HEK293 (cell line): ENCODE data around the gene MTHFD1.

Experiments used
- CTCF ChIA-PET: fragments of 350-600 bp; formaldehyde crosslinking; extraction: SDS; loops from one replicate; lab custom pipeline; 2021; ENCODE audit warnings: antibody characterized with exemption; lab: Yijun Ruan, JAX
- POLR2A ChIA-PET: fragments of 300-600 bp; formaldehyde crosslinking; extraction: SDS; loops from one replicate; lab custom pipeline; 2020; ENCODE audit warnings: antibody characterized with exemption, inconsistent platforms; lab: Yijun Ruan, JAX
- H3K27ac ChIP-seq: fragments of 200-500 bp; sonication (Bioruptor generic); 2 replicates; pipeline ENCODE4 v1.5.1; 2014; ENCODE audit warnings: low read depth, low read length, control low read depth, inconsistent platforms; ENCODE audit errors: extremely low read depth
- H3K36me3 ChIP-seq, 2 experiments: fragments of 200-500 bp in 1 of 2; sonication (Bioruptor generic) in 1 of 2; 1 replicate in 1 of 2; 2 replicates in 1 of 2; pipeline ENCODE4 v1.5.1; 2014 to 2017; ENCODE audit warnings: inconsistent platforms in 2 of 2, low read length in 2 of 2; ENCODE audit not compliant: control insufficient read depth in 2 of 2, insufficient read depth in 1 of 2
- H3K4me1 ChIP-seq: fragments of 200-500 bp; sonication (Bioruptor generic); 2 replicates; pipeline ENCODE4 v1.5.1; 2014; ENCODE audit warnings: mild to moderate bottlenecking, low read length, inconsistent platforms; ENCODE audit not compliant: control insufficient read depth, insufficient read depth
- H3K4me3 ChIP-seq: 2 replicates; pipeline ENCODE4 v1.5.1; 2011; ENCODE audit warnings: low read depth, mild to moderate bottlenecking, control low read depth, low read length, moderate library complexity
- H3K9me3 ChIP-seq: fragments of 200-500 bp; sonication (Bioruptor generic); 2 replicates; pipeline ENCODE4 v1.5.1; 2014; ENCODE audit warnings: low read depth, low read length, inconsistent platforms; ENCODE audit not compliant: control insufficient read depth, insufficient read depth
- BCL11A ChIP-seq: fragments of 450-650 bp; formaldehyde crosslinking; IDR thresholded peaks from 2 replicates; pipeline ENCODE4 v1.5.1; 2016; ENCODE audit warnings: low read depth, missing biosample characterization, missing genetic modification characterization
- BCL11B ChIP-seq: fragments of 450-650 bp; formaldehyde crosslinking; IDR thresholded peaks from 2 replicates; pipeline ENCODE4 v1.5.1; 2016; ENCODE audit warnings: low read depth, missing biosample characterization, missing genetic modification characterization
- FEZF1 ChIP-seq: fragments of 450-650 bp; formaldehyde crosslinking; IDR thresholded peaks from 2 replicates; pipeline ENCODE4 v1.5.1; 2016; ENCODE audit warnings: missing biosample characterization, missing genetic modification characterization
- HOXC10 ChIP-seq: sonication (generic); formaldehyde crosslinking; IDR thresholded peaks from 2 replicates; pipeline ENCODE4 v1.8.1; 2023; ENCODE audit warnings: mild to moderate bottlenecking, missing genetic modification reagents
- REPIN1 ChIP-seq: fragments of 450-650 bp; formaldehyde crosslinking; IDR thresholded peaks from 2 replicates; pipeline ENCODE4 v1.5.1; 2017; ENCODE audit warnings: missing biosample characterization, missing genetic modification characterization, low read depth
- YY2 ChIP-seq: fragments of 450-650 bp; formaldehyde crosslinking; IDR thresholded peaks from 2 replicates; pipeline ENCODE4 v1.5.1; 2016; ENCODE audit warnings: missing biosample characterization, missing genetic modification characterization
- ZBTB1 ChIP-seq: fragments of 450-650 bp; formaldehyde crosslinking; IDR thresholded peaks from 2 replicates; pipeline ENCODE4 v1.5.1; 2016; ENCODE audit warnings: missing biosample characterization, missing genetic modification characterization
- ZBTB26 ChIP-seq: fragments of 450-650 bp; formaldehyde crosslinking; optimal IDR thresholded peaks from 2 replicates; pipeline ENCODE3; 2016; ENCODE audit warnings: missing biosample characterization, mild to moderate bottlenecking, missing genetic modification characterization
- ZBTB48 ChIP-seq: fragments of 450-650 bp; formaldehyde crosslinking; IDR thresholded peaks from 2 replicates; pipeline ENCODE4 v1.5.1; 2016; ENCODE audit warnings: missing biosample characterization, missing genetic modification characterization
- ZNF155 ChIP-seq: fragments of 450-650 bp; formaldehyde crosslinking; IDR thresholded peaks from 2 replicates; pipeline ENCODE4 v1.5.1; 2016; ENCODE audit warnings: missing biosample characterization, missing genetic modification characterization
- ZNF184 ChIP-seq: fragments of 450-650 bp; IDR thresholded peaks from 2 replicates; pipeline ENCODE4 v1.5.1; 2018; ENCODE audit warnings: missing biosample characterization, mild to moderate bottlenecking, missing genetic modification characterization
- ZNF202 ChIP-seq: fragments of 450-650 bp; formaldehyde crosslinking; IDR thresholded peaks from 2 replicates; pipeline ENCODE4 v1.5.1; 2016; ENCODE audit warnings: missing biosample characterization, missing genetic modification characterization, borderline replicate concordance
- ZNF350 ChIP-seq: fragments of 450-650 bp; formaldehyde crosslinking; IDR thresholded peaks from 2 replicates; pipeline ENCODE4 v1.5.0; 2017; ENCODE audit warnings: missing biosample characterization, mild to moderate bottlenecking, missing genetic modification characterization
- ZNF404 ChIP-seq: fragments of 450-650 bp; formaldehyde crosslinking; IDR thresholded peaks from 2 replicates; pipeline ENCODE4 v1.5.1; 2017; ENCODE audit warnings: missing biosample characterization, missing genetic modification characterization
- ZNF600 ChIP-seq: fragments of 450-650 bp; formaldehyde crosslinking; IDR thresholded peaks from 2 replicates; pipeline ENCODE4 v1.5.1; 2016; ENCODE audit warnings: missing biosample characterization, missing genetic modification characterization
- ZNF610 ChIP-seq: fragments of 450-650 bp; formaldehyde crosslinking; IDR thresholded peaks from 2 replicates; pipeline ENCODE4 v1.5.1; 2016; ENCODE audit warnings: missing biosample characterization, missing genetic modification characterization, borderline replicate concordance
- ZNF658 ChIP-seq: fragments of 450-650 bp; formaldehyde crosslinking; IDR thresholded peaks from 2 replicates; pipeline ENCODE4; 2016; ENCODE audit warnings: missing biosample characterization, missing genetic modification characterization
- ZNF704 ChIP-seq: fragments of 450-650 bp; formaldehyde crosslinking; IDR thresholded peaks from 2 replicates; pipeline ENCODE4 v1.5.1; 2016; ENCODE audit warnings: missing biosample characterization, missing genetic modification characterization
- ZSCAN16 ChIP-seq: fragments of 450-650 bp; formaldehyde crosslinking; IDR thresholded peaks from 2 replicates; pipeline ENCODE4 v1.5.1; 2016; ENCODE audit warnings: missing biosample characterization, missing genetic modification characterization
- TF ChIP-seq, protein P1 (sequence below): fragments of 450-650 bp; formaldehyde crosslinking; conservative IDR thresholded peaks from 2 replicates; pipeline ENCODE4 v1.5.1; 2016; ENCODE audit warnings: low read depth, missing biosample characterization, missing genetic modification characterization
- TF ChIP-seq, protein P2 (sequence below): fragments of 450-650 bp; formaldehyde crosslinking; IDR thresholded peaks from 2 replicates; pipeline ENCODE4 v1.5.1; 2017; ENCODE audit warnings: missing biosample characterization, missing genetic modification characterization

The MTHFD1 gene

GRCh38 chr14:64421166-64421565 is 33.0 kb downstream of the MTHFD1 start (continued):
- TF ChIP-seq ZNF155 (tag by site-specific recombination) (no peak), ZNF184 (tag by site-specific recombination) (no peak), HOXC10 (CRISPR knock-in tag) (no peak)

- H3K4me1 ChIP-seq, result no peaks in the 10 kb centered on the region
- H3K36me3 ChIP-seq, result peaks cover 58 to 90% of the 10 kb centered on the region in 2 experiments
- TF ChIP-seq YY2 (tag by site-specific recombination) (no peak), ZNF350 (tag by site-specific recombination) (no peak), ZBTB26 (tag by site-specific recombination) (no peak), ZNF202 (tag by site-specific recombination) (no peak), FEZF1 (no peak), ZSCAN16 (tag by site-specific recombination) (no peak), ZBTB48 (tag by site-specific recombination) (no peak), ZNF404 (tag by site-specific recombination) (no peak), ZNF704 (tag by site-specific recombination) (no peak), ZBTB1 (tag by site-specific recombination) (no peak), ZNF610 (tag by site-specific recombination) (no peak), BCL11B (tag by site-specific recombination) (no peak), ZNF658 (tag by site-specific recombination) (no peak), REPIN1 (tag by site-specific recombination) (no peak), ZNF600 (no peak), BCL11A (tag by site-specific recombination) (no peak)
- TF ChIP-seq, protein P1, sequence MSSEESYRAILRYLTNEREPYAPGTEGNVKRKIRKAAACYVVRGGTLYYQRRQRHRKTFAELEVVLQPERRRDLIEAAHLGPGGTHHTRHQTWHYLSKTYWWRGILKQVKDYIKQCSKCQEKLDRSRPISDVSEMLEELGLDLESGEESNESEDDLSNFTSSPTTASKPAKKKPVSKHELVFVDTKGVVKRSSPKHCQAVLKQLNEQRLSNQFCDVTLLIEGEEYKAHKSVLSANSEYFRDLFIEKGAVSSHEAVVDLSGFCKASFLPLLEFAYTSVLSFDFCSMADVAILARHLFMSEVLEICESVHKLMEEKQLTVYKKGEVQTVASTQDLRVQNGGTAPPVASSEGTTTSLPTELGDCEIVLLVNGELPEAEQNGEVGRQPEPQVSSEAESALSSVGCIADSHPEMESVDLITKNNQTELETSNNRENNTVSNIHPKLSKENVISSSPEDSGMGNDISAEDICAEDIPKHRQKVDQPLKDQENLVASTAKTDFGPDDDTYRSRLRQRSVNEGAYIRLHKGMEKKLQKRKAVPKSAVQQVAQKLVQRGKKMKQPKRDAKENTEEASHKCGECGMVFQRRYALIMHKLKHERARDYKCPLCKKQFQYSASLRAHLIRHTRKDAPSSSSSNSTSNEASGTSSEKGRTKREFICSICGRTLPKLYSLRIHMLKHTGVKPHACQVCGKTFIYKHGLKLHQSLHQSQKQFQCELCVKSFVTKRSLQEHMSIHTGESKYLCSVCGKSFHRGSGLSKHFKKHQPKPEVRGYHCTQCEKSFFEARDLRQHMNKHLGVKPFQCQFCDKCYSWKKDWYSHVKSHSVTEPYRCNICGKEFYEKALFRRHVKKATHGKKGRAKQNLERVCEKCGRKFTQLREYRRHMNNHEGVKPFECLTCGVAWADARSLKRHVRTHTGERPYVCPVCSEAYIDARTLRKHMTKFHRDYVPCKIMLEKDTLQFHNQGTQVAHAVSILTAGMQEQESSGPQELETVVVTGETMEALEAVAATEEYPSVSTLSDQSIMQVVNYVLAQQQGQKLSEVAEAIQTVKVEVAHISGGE (tag by site-specific recombination), result no peak
- TF ChIP-seq, protein P2, sequence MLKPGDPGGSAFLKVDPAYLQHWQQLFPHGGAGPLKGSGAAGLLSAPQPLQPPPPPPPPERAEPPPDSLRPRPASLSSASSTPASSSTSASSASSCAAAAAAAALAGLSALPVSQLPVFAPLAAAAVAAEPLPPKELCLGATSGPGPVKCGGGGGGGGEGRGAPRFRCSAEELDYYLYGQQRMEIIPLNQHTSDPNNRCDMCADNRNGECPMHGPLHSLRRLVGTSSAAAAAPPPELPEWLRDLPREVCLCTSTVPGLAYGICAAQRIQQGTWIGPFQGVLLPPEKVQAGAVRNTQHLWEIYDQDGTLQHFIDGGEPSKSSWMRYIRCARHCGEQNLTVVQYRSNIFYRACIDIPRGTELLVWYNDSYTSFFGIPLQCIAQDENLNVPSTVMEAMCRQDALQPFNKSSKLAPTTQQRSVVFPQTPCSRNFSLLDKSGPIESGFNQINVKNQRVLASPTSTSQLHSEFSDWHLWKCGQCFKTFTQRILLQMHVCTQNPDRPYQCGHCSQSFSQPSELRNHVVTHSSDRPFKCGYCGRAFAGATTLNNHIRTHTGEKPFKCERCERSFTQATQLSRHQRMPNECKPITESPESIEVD (tag by site-specific recombination), result no peak
- no peak overlapping the region for H3K27ac ChIP-seq
- POLR2A ChIA-PET, result no interaction called here
- H3K9me3 ChIP-seq, result no peaks in the 10 kb centered on the region
- CTCF ChIA-PET, result interaction anchor here (0.7 to 8.7 kb wide), 2 partner anchors 10 to 67 kb away, joined by 3 to 88 read pairs; no protein-coding TSS in a partner anchor
- no peak overlapping the region for H3K4me3 ChIP-seq
These were observed 33.9 kb downstream of the MTHFD1 start for GRCh38 chr14:64422005-64422404.
